GM19239 (cell line): ENCODE data around the gene CTNNA1.

Experiments
- DNase-seq: peaks from one replicate; pipeline ENCODE4 v3.0.0; 2011; ENCODE audit warnings: low spot score; ENCODE audit not compliant: insufficient read length
- FAIRE-seq: peaks from 2 replicates; lab custom pipeline; 2011; peaks lifted over from hg19 to GRCh38; lab: Jason Lieb, UNC

CTNNA1 gene

DNA sequence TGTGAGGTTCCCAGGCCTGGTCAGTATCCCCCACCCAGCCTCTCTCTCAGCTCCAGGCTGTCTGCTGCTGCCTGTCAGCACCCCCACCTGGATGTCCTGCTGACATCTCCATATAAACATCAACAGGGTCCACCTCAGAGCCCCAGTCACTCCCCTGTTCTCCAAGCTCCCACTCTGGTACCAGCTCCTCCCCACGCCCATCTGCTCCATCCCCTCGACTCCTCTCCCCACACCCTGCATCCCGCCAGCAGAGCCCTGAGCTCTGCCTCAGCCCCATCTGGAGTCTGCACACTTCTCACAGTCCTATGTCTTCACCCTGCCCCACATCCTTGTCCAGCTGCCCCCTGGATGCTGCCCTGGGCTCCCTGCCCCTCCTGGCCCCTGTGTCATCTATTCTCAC, 189.6 kb downstream of the CTNNA1 start:
- DNase-seq (no peak), FAIRE-seq (no peak)

DNA sequence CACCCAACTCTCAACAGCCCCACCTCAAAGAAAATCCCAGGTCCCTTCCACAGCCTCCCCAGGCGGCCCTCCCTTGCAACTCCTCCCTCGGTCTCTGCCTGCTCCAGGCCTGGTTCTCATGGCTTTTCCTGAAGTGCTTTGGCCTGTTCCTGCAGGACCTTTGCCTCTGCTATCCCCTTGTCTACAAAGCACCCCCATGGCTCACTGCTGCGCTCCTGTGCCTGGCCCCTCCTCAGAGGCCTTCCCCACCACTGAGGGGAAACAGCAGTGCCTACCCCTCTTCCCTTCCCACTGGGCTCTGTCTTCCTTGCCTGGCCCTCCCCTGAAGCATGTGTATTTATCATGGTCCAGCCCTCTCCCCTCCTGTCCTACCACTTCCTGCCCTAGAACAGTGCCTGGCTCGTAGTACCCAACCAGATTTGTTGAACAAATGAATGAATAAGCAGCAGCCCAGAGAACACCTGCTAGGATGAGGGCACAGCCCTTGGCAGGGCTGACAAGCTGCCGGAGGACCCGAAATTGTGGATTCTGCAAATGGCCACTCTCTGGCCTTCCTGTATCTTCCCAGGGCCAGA, 190.5 kb downstream of the CTNNA1 start:
- DNase-seq (no peak), FAIRE-seq (no peak)

DNA sequence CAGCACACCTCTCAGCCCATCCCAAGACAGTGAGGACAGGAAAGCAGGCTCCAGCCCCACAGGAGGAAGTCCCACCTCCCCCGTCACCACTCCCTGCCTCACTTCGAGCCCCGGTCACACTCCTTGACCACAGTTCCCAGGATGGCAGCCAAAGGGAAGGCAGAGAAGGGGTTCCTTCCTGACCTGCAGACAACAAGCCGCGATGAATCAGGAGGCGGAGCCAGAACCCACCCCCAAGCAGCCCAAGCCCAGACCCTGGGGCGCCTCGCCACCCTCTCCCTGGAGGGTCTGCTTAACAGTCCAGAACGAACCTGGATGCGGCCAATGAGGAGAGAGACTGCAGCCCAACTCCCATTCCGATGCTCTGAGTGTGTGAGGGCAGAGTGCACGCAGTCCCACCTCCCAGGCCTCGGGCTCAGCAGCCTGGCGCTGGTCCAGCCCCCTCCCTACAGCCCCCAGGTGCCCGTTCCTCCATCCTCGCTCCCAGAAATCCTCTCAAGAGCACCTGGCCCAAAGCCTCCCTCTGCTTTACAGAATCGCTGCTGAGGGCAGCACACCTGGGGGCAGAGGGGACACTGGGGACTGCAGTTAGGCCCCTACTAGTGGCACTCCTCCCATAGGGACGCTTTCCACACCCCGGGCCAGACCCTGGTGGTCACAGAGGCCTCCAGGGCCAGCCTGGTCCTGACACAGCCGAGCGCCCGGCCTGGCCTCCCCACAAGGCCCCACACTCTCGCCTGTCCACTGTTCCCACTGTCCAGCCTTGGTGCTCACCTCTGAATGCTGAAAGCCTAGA, 191.5 kb downstream of the CTNNA1 start:
- no peak for DNase-seq
- FAIRE-seq = no peak

DNA sequence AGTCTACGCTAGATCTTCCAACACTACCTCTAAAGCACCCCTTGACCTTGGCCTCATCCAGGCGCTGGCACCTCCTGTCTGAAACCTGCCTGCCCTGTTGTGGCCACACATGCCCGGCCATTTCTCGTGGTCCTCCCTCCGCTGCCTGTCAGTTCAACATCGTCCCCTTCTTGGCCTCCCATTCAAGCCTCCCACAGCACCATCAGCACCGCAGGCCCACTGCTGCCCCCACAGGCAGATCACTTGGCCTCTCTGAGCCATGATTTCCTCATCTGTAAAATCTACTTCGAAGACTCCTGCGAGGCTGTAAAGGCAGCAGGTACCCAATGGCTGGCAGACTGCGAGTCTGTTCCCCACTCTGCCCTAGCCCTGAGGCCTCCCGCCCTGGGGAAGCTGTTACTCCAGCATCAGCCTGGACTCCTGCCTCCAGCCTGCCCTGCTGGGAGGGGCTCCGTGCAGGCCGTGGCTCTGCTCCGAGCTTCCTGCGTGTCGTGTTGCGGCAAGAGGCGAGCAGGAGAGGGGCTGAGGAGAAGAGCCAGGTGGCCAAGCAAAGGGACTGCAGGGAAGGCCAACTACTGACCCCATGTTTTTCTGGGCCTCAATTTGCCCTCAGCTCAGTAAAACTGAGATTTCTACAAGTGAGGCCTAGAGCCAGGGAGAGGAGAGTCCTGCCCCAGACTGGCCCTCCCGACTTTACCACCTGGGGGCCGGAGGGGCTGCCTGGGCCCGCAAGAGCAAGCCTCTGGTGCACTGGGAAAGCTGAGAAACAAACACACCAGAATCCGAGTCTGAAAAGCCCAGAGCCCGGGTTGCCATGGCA, 192.4 kb downstream of the CTNNA1 start:
- no peak for DNase-seq
- FAIRE-seq = no peak

DNA sequence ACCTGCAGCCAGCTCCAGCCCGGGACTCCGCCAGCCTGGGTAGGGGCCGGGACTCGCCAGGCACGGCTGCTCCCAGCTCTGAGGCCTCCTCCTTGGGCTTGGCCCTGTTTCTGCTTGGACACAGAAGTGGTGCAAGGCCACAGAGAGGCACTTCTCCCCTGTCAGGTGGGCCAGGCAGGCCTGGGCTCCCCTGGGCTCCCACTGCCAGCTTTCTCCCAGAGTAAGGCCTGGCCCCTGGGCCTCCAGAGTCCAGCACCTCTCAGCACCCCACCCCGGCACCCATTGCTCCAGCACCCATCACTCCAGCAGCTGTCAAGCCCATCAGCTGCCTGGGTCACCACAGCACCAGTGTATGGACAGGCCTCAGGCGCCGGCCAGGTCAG, 193.0 kb downstream of the CTNNA1 start:
- no peak for DNase-seq
- no peak for FAIRE-seq

DNA sequence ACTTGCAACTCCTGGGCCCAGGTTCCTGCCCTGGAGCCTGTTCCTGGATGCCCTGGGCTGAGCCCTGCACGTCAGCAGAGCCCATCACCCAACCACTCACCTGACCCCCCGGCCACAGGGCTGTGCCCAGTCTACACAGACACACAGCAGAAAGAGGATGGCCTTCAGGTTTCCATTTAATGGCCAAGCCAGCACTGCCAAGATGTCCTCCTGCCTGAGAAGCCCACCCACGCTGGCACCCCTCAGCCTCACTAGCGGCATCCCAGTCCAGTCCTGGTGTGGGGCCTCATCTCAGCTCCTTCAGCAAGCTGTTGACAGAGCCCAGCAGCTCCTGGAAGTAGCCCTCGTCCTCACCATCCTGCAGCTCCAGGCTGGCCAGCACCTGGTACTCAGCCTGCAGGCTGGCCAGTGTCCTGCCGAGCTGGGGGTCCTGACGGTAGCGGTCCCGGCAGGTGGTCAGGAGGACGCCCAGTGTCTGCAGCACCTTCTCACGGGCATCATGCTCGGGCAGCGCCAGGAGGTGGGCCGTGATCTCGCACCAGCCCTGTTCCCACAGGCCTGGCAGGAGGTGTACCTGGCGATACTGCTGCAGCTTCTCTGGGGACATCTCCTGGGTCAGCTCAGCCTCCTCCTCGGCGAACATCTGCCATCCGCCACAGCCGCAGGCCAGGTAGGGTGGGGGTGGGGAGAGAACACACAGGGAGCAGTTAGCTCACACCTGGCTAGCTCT, 193.8 kb downstream of the CTNNA1 start:
- DNase-seq (no peak), FAIRE-seq (no peak)

DNA sequence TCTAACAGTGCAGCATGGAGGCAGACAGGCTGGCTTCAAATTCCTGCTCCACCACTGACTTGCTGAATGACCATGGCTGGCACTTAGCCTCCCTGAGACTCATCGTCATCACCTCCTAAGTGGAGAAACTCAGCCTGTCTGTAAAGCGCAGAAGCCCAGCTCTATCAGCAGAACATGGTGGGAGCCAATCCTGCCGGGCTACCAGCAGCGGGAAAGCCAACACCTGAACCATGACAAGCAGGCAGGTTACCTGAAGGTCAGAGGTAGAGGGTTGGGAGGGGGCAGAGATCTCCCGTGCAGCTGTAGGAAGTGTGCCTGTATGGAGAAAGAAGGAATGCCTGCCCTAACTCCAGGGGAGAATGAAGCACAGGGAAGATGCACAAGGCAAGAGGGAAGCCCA, 194.6 kb downstream of the CTNNA1 start:
- no peak for DNase-seq
- no peak for FAIRE-seq

DNA sequence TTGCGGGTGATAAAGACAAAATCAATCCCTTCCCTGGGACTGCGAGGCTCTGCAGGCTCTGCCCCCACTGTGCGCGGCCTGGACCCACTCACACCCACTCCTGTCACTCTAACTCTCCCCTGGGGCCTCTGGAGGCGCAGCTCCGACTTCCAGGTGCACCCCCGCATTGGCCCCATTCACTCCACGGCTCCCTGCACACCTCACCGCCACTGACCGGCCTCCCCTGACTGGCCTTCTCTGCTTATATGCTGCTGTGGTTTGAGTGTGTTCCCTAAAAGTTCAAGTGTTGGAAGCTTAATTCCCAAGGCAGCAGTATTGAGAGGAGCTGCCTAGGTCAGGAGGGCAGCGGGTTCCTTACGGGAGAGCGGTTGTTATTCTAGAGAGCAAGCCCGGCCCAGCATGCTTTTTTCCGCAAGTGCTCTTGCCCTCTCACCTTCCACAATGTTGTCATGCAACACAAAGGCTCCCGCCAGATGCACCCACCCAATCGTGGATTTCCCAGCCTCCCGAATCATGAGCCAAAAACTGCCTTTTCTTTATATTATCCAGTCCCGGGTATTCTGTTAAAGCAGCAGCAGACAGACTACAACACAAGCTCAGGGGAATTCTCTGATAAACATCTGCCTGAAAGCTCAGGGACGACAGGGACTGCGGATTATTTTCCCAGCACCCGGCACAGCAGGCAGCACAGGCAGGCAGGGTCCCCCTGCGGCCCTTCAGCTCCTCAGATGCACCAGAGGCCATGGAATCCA, 195.4 kb downstream of the CTNNA1 start:
- no peak for DNase-seq

DNA sequence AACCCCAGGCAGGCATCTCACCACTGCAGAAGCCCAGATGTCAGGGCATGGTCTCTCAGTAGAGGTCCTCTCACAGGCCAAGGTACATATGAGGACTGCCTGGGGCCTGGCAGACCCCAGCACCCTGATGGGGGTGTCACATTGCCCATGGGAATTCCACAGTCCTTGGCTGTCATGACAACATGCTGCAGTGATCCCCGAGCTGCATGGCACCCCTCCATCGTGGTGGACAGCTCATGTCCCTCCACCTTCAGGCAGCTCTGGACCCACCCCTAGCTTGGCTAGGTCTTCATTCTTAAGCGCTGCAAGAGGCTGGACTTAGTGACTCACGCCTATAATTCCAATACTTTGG, 196.0 kb downstream of the CTNNA1 start:
- DNase-seq (no peak), FAIRE-seq (no peak)

More for the DNA sequence above, 195.4 kb downstream of the CTNNA1 start:
- FAIRE-seq = no peak

DNA sequence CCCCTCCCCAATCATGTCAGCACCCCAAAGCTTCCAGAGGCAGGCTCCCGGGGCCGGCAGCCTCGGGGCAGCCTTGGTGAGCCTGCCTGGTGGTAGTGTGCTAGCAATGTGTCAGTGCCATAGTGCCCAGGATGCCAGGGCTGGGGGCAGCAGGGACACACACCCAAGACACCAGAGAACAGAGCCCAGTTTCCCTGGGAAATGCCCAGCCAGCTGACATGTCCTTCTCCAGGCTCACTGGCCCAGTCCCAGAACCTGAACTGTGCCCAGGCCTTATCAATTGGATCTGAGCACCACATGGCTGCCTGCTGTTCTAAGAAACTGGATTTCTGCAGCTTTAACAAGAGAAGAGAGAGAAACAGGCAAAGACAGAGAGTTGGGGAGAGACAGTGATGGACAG, 196.8 kb downstream of the CTNNA1 start:
- DNase-seq = no peak
- no peak for FAIRE-seq

DNA sequence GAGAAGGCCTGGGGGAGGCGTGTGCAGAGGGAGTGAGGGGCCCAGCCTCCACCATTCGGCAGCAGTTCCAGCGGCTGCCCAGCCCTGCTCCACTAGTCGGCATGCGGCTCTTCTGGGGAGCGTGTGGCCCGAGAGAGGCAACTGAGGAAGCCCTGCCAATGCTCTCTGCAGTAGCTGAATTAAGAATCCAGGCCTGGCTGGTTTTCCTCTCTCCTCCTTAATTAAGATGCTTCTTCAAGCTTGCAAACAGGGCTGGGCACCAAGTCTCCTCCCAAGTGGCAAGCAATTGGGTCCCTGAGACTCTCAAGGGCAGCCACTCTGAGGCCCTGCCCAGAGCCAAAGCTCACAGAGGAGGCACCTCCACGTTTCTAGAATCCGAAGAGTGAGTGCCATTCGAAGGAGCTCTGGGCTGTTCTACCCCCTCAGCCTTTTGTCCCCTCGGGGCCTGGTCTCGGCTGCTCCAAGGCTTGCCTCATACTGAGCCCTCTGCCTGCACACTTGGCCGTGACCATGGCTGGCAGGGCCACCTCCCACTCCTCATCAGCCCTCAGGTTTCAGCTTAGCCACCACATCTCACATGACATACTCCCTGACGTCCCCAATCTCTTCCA, 197.3 kb downstream of the CTNNA1 start:
- DNase-seq (no peak), FAIRE-seq (no peak)

DNA sequence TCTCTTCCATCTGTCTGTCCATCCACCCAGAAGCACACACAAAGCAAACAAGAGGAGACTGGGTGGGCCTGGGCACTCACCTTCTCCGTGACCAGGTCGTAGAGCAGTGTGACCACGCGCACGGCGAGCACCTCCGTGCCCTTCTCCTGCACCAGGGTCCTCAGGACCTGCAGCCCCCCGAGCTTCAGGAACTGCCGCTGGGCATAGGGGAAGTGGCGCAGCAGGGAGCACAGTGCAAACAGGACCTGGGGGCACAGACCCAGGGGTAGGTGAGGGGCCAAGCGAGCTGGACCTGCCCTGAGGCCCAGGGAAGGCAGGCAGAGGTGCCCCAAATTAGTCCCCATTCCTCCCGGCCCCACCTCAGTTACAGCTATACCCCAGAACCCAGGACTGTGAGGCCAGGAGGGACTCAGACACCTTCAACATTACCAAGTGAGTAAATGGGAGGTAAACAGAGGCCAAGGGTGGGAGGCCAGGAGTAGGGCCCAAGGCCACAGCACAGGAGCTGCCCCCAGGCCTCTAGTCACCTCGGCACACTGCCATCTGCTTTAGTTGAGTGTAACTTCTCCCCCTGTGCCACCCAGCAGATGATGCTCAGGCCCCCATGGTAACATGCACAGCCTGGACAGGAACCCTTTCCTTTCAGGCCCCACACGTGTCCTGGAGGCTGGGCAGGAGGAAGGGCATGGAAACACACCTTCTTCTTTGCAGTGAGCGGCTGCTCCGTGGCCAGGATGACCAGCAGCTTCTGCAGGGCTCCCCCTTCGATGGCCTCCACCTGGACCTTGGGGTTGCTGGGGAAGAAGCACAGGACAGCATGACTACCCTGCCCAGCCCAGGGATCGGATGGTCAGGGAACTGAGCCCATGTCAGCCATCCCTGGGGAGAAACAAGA, 198.1 kb downstream of the CTNNA1 start:
- no peak for FAIRE-seq
- no peak for DNase-seq

DNA sequence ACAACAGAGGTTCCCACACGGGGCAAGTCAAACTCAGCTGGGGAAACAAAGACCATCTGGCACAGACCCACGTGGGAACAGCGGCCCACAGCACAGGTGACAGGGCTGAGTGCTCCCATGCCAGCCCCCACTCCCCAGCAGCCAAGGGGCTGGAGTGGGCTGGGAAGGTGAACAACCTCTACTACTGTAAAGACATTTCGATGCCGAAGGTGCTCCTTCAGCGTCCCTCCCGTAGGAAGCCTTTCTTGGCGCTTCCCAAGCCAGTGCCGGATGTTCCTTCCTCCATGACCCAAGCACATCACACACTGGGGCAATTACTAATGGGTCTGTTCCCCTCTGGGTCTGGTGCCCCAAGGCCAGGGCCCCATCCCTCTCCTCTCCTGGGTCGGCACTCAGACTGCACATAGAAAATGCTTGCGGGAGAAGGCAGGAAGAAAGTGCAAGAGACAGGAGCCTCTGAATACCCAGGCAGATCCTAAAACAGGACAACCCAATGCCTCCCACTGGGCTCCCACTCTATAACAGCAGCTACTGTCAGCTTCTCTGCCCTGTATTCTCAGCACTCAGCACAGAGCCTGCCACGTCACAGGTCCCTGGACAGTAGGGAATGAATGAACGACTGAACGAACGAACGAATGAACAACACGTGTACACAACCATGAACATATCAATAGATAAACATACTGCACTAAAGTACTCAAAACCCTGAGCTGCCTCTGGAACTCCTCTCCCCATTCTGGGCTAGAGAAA, 198.9 kb downstream of the CTNNA1 start:
- no peak for DNase-seq
- FAIRE-seq = no peak

DNA sequence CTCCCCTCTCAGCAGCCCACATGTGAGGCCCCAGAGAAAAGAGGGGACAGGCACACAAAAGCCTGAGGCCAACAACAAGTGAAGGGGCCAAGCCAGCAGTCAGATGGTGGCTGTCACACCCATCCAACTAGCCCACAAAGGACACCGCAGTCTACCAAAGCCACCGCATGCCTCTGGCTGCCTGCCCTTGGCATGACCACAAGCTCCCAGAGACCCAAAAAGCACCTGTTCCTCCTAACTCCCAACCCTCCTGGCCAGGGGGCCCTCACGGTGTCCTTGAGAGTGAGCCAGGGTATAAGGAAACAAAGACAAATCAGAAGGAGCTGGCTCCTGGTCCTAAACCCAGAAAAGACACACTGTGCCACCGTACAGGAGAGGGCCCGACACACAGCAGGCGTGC, 199.7 kb downstream of the CTNNA1 start:
- FAIRE-seq = no peak
- no peak for DNase-seq

DNA sequence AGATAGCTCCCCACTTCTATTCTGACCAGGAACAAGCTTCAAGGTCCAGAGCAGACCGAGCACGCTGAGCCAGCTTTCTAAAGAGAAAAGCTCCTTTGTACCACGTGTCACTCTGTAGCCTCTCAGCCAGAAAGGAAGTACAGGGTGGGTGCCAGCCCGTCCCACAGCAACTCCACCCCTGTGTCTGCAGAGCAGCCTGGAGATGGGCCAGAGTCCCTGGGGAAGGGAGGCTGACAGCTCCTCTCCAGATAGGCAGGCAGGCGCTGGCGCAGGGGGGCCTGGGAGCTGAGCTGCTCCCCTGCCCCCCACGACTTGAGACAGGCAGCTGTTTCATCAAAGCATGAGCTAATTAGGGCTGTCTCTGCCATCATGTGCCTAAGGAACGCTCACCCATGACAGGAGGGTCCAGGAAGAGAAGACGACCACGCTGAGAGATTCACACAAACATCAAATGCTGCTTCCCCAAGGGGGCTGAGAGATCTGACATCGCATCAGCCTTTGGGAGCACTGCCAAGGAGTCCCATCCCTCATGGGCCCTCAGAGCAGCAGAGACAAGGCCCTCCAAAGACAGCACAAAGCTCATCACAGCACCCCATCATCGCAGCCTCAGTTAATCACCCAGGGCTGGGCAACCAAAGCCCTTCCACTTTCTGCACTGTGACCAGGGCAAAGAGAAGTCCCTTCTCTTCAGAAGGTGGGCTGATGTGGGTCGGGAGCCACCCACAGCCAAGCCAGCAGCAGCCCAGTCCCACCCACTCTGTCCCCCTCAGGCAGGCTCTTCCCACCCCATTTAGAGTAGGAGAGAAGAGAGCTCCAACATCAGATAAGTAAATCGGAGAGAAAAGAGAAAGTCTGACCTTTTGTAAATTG, 200.4 kb downstream of the CTNNA1 start:
- DNase-seq = peak; percentile 56
- peak; percentile 26 for FAIRE-seq

DNA sequence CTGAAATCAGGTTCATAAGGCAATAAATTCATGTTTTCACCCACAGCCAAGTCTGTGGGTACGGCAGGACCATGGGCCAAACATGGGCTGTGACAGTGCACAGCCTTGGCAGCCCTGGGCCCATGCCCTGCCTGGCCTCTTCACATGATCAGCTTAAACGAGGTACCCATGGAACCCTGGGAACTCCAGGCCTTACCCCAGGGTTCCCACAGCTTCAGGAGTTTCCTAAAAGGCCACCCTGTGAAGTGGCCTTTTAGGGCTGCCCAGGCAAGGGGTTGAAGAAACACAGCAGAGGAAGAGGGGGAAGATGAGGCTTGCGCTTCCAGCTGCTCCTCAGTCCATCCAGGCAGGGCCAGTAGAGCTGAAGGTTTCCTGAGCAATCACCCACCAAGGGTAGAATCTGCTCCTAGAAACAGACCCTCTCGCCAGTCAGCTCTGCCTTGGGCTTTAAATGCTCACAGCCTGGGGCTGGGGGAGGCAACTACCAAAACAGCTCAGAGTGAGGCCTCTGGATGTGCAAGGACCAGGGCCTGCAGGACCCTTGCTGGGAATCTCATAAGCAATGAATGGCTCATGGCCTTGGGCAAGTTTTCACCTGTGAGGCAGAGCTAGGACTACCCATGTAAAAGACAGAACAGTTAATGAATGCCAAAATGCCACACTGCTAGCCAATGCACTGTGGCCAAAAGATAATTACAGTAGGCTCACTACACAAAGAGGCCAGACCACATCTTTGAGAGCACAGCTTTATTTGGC, 201.2 kb downstream of the CTNNA1 start:
- DNase-seq (no peak), FAIRE-seq (no peak)
